ENCODE measurements around the gene TOP2B. TPM values are rescaled to one million over a fixed set of nuclear protein-coding genes. Genes with fewer than 3 reads are reported as not detected.

Gene TOP2B
- total RNA-seq, 2 experiments from 2014 or later, result 165 to 171 TPM

DNA sequence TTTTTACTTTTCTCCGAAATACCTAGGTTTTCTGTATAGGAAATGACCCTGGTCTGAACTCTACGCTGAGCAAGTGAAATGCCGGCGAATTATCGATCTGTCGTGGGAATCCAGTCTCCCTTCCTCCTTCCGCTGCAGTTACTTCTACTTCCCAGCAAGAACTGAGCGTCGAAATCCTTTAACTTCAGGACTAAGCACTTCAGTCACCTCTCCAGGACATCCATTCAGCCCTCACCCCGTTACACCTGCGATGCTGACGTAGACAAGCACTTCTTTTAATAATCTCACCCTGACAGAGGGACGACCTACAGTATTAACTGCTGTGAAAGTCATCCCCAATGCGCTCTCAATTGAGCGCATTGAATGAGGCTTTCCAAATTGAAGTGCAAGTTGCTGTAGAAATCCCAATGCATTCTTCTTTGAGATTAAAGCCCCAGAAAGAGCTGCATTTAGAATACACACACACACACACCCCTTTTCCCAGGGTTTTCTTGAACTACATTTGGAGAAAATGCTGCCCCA, 1.3 kb downstream of the TOP2B start:
- Mint-ChIP-seq H3K4me1 (ENCODE audit: low read depth) (peaks cover 53% of the 10 kb centered on the region), H3K9me3 (no peaks in the 10 kb centered on the region), H3K27ac (peak overlapping the region; percentile 92), H3K4me3 (peak overlapping the region; percentile 96), H3K36me3 (ENCODE audit: low read depth) (peaks cover 12% of the 10 kb centered on the region), H3K27me3 (no peaks in the 10 kb centered on the region)
- CTCF ChIA-PET, result no interaction called here
- intact Hi-C loops (cut with micrococcal nuclease), result loop anchor here (5.0 kb wide), 2 partner anchors 119 to 194 kb away; partner anchors contain the start of gene NGLY1
- POLR2A ChIA-PET, result interaction anchor here (1.1 to 1.5 kb wide), 3 partner anchors 22 to 127 kb away, joined by 3 to 6 read pairs (median 3); partner anchors contain the start of genes NGLY1 and OXSM
- TF ChIP-seq, protein P1, sequence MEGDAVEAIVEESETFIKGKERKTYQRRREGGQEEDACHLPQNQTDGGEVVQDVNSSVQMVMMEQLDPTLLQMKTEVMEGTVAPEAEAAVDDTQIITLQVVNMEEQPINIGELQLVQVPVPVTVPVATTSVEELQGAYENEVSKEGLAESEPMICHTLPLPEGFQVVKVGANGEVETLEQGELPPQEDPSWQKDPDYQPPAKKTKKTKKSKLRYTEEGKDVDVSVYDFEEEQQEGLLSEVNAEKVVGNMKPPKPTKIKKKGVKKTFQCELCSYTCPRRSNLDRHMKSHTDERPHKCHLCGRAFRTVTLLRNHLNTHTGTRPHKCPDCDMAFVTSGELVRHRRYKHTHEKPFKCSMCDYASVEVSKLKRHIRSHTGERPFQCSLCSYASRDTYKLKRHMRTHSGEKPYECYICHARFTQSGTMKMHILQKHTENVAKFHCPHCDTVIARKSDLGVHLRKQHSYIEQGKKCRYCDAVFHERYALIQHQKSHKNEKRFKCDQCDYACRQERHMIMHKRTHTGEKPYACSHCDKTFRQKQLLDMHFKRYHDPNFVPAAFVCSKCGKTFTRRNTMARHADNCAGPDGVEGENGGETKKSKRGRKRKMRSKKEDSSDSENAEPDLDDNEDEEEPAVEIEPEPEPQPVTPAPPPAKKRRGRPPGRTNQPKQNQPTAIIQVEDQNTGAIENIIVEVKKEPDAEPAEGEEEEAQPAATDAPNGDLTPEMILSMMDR (IDR thresholded peaks at IDR 0.05), result no peak
- DNase-seq, result peak; percentile 45
- ATAC-seq, result peak; percentile 28

GRCh38 chr3:25662736-25663320, 1.9 kb downstream of the TOP2B start:
- H3K27ac Mint-ChIP-seq, result peak overlapping the region; percentile 92
- DNase-seq (no peak), ATAC-seq (no peak)
- intact Hi-C loops (cut with micrococcal nuclease), result loop anchor here (5.0 kb wide), 2 partner anchors 119 to 194 kb away; partner anchors contain the start of gene NGLY1
- ChIA-PET POLR2A (interaction anchor here (1.1 to 1.5 kb wide), 3 partner anchors 22 to 127 kb away, joined by 3 to 6 read pairs (median 3); partner anchors contain the start of genes NGLY1 and OXSM), CTCF (interaction anchor here (5.1 kb wide), 1 partner anchor 14 kb away, joined by 37 read pairs; no protein-coding TSS in a partner anchor)
- TF ChIP-seq, protein P1 (IDR thresholded peaks at IDR 0.05), result no peak
- H3K9me3 Mint-ChIP-seq, result no peaks in the 10 kb centered on the region
- H3K4me3 Mint-ChIP-seq, result peak overlapping the region; percentile 96
- peaks cover 12% of the 10 kb centered on the region for H3K36me3 Mint-ChIP-seq (ENCODE audit: low read depth)
- no peaks in the 10 kb centered on the region for H3K27me3 Mint-ChIP-seq
- H3K4me1 Mint-ChIP-seq (ENCODE audit: low read depth), result peaks cover 54% of the 10 kb centered on the region

DNA sequence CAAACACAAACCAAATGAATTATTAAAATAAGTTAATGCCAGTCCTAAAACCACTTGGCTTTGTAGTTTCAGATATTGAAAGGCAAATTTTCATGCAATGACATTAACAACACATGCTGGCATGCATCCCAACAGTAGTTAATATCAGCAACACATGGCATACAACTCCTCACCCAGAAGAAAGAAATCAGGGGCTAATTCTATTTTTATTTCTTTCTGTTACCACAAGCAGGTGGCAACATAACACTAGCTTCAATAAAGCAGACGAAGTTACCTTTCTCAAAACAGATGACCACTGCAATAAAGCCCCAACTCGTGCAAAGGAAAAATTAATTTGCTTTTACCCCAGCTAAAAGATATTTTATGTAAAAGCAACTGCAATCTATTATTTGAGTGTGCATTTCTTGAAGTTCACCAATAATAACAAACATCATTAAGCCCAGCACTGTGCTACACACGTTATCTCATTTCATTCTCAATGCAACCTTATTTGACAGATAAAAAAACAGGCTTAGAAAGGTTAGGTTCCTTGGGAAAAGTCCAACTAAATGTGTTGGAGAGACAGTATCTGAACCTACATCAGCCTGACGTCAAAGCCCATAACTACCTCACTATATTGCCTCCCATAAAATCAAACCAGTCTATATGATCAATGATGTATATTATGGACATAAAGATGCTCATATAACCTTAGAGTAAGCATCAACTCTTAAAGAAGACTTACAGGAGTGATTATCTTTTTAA, 2.8 kb downstream of the TOP2B start:
- ChIA-PET POLR2A (no interaction called here), CTCF (interaction anchor here (0.7 to 5.1 kb wide), 5 partner anchors 13 to 195 kb away, joined by 3 to 37 read pairs (median 3); partner anchors contain the start of gene NGLY1)
- TF ChIP-seq, protein P1 (IDR thresholded peaks at IDR 0.05), result no peak
- H3K36me3 Mint-ChIP-seq (ENCODE audit: low read depth), result peaks cover 17% of the 10 kb centered on the region
- DNase-seq, result no peak
- peak overlapping the region; percentile 9 for H3K27ac Mint-ChIP-seq
- peak overlapping the region; percentile 96 for H3K4me3 Mint-ChIP-seq
- H3K4me1 Mint-ChIP-seq (ENCODE audit: low read depth), result peaks cover 58% of the 10 kb centered on the region
- no peaks in the 10 kb centered on the region for H3K27me3 Mint-ChIP-seq
- intact Hi-C loops (cut with micrococcal nuclease), result loop anchor here (5.0 kb wide), 2 partner anchors 120 to 195 kb away; partner anchors contain the start of gene NGLY1
- no peak for ATAC-seq
- no peaks in the 10 kb centered on the region for H3K9me3 Mint-ChIP-seq

GRCh38 chr3:25658836-25659235, 5.9 kb downstream of the TOP2B start:
- intact Hi-C loops (cut with micrococcal nuclease), result no loop called here
- no peak for DNase-seq
- no peak for ATAC-seq
- H3K27ac Mint-ChIP-seq, result no peak overlapping the region
- H3K4me3 Mint-ChIP-seq, result no peak overlapping the region
- peaks cover 22% of the 10 kb centered on the region for H3K36me3 Mint-ChIP-seq (ENCODE audit: low read depth)
- peaks cover 70% of the 10 kb centered on the region for H3K4me1 Mint-ChIP-seq (ENCODE audit: low read depth)
- TF ChIP-seq, protein P1 (IDR thresholded peaks at IDR 0.05), result no peak
- ChIA-PET POLR2A (no interaction called here), CTCF (interaction anchor here (1.5 to 5.1 kb wide), 2 partner anchors 10 to 65 kb away, joined by 3 to 37 read pairs; no protein-coding TSS in a partner anchor)
- no peaks in the 10 kb centered on the region for H3K27me3 Mint-ChIP-seq
- H3K9me3 Mint-ChIP-seq, result no peaks in the 10 kb centered on the region

Data from activated CD8-positive, alpha-beta T cell treated with anti-CD3 and anti-CD28 coated beads for 36 hours (primary cell).